Upper lobe of left lung (tissue), 4 donors: ENCODE data around the gene ABCA6.

Experiments
- POLR2AphosphoS5 ChIP-seq, 2 donors: sonication (generic); formaldehyde crosslinking; IDR thresholded peaks; one replicate each; pipeline ENCODE4 v1.5.1; 2017; ENCODE audit warnings: antibody characterized with exemption in 2 of 2
- TF ChIP-seq, protein P1 (sequence below), 6 experiments: fragments of 450-650 bp in 4 of 6; fragments of 200-600 bp in 2 of 6; sonication (generic) in 2 of 6; IDR thresholded peaks; one replicate each; pipeline ENCODE4 v1.5.1; 2016 to 2019; ENCODE audit warnings: antibody characterized with exemption in 6 of 6

DNA sequence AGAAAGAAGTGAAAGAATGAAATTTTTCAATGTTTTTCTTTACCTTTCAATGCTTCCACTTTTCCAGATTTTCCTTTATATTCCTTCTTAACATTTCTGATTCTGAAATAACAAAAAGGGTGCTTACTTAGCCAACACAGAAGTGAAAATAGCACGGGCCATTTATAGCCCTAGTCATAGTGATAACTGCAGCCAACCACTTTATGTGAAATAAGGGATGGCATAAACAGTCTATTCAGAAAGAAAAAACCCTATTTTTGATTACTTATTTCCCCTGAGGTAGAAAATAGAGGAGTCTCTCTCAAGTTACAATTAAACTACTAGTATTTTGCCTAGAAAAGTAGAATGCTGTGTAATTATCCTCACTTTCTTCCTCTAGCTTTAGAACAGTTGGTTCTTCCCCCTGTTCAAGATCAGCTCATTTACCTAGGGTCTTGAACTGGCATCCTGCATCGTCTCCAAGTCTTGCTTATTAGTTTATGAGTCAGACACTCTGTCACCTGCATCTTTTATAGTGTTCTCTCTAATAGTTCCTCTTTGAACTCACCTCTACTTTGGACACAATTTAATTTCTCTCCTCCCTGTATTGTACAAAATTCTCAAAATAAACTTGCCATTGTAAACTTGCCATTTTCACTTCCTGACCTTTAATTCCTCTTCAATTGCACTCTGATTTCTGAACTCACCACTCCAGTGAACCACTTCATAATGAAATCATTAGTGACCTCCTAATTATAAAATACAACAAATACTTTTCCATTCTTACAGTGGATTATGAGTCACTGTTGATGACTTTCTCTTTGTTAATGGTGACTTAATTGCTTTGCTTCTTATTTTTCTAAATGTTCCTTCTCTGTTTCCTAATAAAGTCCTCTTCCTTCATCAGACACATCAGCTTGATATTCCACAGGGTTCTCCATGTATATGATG is 23.6 kb downstream of the ABCA6 start:
- no peak for TF ChIP-seq POLR2AphosphoS5 (IDR thresholded peaks at IDR 0.05)
- TF ChIP-seq, protein P1, sequence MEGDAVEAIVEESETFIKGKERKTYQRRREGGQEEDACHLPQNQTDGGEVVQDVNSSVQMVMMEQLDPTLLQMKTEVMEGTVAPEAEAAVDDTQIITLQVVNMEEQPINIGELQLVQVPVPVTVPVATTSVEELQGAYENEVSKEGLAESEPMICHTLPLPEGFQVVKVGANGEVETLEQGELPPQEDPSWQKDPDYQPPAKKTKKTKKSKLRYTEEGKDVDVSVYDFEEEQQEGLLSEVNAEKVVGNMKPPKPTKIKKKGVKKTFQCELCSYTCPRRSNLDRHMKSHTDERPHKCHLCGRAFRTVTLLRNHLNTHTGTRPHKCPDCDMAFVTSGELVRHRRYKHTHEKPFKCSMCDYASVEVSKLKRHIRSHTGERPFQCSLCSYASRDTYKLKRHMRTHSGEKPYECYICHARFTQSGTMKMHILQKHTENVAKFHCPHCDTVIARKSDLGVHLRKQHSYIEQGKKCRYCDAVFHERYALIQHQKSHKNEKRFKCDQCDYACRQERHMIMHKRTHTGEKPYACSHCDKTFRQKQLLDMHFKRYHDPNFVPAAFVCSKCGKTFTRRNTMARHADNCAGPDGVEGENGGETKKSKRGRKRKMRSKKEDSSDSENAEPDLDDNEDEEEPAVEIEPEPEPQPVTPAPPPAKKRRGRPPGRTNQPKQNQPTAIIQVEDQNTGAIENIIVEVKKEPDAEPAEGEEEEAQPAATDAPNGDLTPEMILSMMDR (IDR thresholded peaks at IDR 0.05): no peak
